Activated CD4-positive, alpha-beta T cell treated with anti-CD3 and anti-CD28 coated beads, Interleukin-2, amount 50 U/mL, for 48 hours (primary cell): ENCODE measurements around the gene OBP2B.
"Not testable (repeated sequence)": the region's sequence is repeated elsewhere in the genome, so short reads cannot be mapped to it uniquely, and the experiment has no call there.

Experiments
- DNase-seq, 2 experiments: peaks; one replicate each; pipeline ENCODE4 v3.0.0-alpha.2; 2020

The OBP2B gene

GRCh38 chr9:133221177-133221809 is 12.2 kb upstream of the OBP2B start:
- no peak for DNase-seq

GRCh38 chr9:133218049-133218975 is 9.3 kb upstream of the OBP2B start:
- not testable (repeated sequence) for DNase-seq

- DNase-seq = not testable (repeated sequence)
Observed at GRCh38 chr9:133217333-133217988, 8.4 kb upstream of the OBP2B start.

GRCh38 chr9:133214276-133214675 is 5.2 kb upstream of the OBP2B start:
- DNase-seq = not testable (repeated sequence)

- DNase-seq = no peak
Observed at GRCh38 chr9:133210609-133211008, 1.6 kb upstream of the OBP2B start.

GRCh38 chr9:133210202-133210532 is 1.1 kb upstream of the OBP2B start:
- DNase-seq = no peak

- DNase-seq = not testable (repeated sequence)
Observed at GRCh38 chr9:133209327-133210201, 514 bp upstream of the OBP2B start.

- not testable (repeated sequence) for DNase-seq
Observed at GRCh38 chr9:133208171-133208879, 725 bp downstream of the OBP2B start.

- DNase-seq = no peak
Observed at GRCh38 chr9:133207540-133208170, 1.4 kb downstream of the OBP2B start.

- no peak for DNase-seq
Observed at GRCh38 chr9:133207021-133207531, 2.0 kb downstream of the OBP2B start.

GRCh38 chr9:133205996-133206931 is 2.8 kb downstream of the OBP2B start:
- DNase-seq = no peak

GRCh38 chr9:133205481-133205887 is 3.6 kb downstream of the OBP2B start:
- not testable (repeated sequence) for DNase-seq

- no peak for DNase-seq
Observed at GRCh38 chr9:133204993-133205336, 4.1 kb downstream of the OBP2B start.

- DNase-seq = no peak
Observed at GRCh38 chr9:133204335-133204992, 4.6 kb downstream of the OBP2B start.

GRCh38 chr9:133203506-133204075 is 5.5 kb downstream of the OBP2B start:
- DNase-seq = no peak

GRCh38 chr9:133202688-133203453 is 6.2 kb downstream of the OBP2B start:
- no peak for DNase-seq

- no peak for DNase-seq
Observed at GRCh38 chr9:133202145-133202513, 6.9 kb downstream of the OBP2B start.

- no peak for DNase-seq
Observed at GRCh38 chr9:133201424-133202144, 7.5 kb downstream of the OBP2B start.
